Retina (tissue), 1 donor: ENCODE data around the gene AMPH.
A peak's percentile ranks its signal among the peaks of the same experiment; 100 is the strongest.
"Not testable (repeated sequence)": the region's sequence is repeated elsewhere in the genome, so short reads cannot be mapped to it uniquely, and the experiment has no call there.

Source experiments
- DNase-seq: peaks from one replicate; pipeline ENCODE4 v3.0.0-alpha.2; 2016

AMPH gene

DNA sequence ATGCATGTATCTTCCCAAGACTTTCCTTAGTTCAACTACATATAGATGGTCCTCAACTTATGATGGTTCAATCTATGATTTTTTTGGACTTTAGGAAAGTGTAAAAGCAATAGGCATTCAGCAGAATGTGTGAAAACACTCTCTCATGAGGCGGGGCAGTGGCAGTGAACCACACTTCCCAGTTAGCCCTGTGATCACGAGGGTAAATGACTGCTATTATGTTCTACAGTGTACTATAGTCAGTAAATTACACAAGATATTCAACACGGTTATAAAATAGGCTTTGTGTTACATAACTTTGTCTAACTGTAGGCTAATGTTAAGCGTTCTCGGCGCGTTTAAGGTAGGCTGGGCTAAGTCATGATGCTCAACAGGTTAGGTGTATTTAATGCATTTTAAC, 169.3 kb downstream of the AMPH start:
- DNase-seq = no peak

DNA sequence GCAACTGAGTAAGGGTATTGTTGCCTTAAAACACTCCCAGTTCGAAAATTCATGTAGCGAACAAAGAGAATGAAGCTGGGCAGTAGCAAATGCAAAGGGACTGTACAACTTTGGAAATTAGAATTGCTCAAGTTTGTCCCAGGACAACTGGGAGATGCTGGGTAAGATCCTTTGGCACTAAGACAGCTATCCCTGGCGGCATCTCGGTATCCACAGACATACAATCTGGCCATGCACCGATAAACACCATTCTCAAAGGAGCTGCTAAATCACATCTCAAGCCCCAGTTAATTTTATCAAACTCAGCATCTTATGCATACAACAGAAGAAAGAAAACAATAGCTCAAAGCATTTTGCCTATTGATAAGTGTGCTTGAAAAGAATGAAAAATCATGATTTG, 177.3 kb downstream of the AMPH start:
- no peak for DNase-seq

DNA sequence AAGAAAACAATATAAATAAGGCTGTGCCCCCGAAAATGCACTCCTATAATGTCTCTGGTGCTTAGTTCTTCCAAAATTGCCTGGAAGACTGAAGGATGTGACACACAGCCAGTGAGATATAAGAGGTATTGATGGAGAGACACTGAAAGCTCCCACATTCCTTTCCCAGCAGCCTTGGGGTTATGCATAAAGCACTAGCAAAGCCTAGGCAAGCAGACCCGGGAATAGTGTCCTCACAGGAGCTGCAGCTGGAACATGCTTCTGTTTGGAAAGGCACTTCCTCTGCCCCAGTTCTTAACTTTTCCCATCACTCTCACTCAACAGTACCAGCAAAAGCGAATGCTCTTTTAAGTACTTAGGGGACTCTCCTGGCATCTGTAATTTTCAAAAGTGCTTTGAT, 178.0 kb downstream of the AMPH start:
- DNase-seq = no peak

DNA sequence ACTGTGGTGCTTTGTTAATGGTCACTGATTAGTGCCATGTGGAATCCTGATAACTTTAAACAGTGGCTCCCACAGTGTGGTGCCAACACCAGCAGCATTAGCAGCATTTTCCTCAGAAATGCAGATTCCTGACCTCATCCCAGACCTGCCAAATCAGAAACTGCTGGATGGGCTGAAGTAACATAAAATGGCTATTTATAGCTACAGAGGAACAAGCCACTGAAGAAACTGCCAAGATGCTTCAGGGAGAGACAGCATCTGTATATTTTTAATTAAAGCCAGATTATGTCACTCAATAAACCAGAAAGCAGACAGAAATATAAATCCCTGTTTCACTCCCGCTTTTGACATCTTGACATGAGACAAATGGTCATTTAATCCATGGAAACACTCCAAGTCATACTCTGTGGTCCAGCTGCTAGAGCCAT, 178.5 kb downstream of the AMPH start:
- no peak for DNase-seq

DNA sequence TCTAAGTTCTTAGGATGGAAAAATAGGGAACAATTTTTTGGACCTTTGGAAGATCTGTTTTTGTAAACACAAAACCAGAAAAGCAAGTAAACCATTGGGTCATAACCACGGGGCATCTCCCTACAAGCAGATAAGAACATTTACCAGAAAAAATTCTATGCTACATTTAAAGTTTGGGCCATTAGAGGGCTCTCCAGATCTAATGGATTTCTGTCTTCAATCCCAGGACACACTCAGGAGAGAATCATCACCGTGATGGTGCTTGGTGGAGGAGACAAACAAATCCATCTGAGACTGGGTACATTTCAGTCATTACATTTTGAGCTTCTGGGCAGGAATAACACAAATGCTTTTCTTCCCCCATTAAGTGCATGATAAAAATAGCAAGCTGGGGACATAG, 179.3 kb downstream of the AMPH start:
- DNase-seq = peak; percentile 14

DNA sequence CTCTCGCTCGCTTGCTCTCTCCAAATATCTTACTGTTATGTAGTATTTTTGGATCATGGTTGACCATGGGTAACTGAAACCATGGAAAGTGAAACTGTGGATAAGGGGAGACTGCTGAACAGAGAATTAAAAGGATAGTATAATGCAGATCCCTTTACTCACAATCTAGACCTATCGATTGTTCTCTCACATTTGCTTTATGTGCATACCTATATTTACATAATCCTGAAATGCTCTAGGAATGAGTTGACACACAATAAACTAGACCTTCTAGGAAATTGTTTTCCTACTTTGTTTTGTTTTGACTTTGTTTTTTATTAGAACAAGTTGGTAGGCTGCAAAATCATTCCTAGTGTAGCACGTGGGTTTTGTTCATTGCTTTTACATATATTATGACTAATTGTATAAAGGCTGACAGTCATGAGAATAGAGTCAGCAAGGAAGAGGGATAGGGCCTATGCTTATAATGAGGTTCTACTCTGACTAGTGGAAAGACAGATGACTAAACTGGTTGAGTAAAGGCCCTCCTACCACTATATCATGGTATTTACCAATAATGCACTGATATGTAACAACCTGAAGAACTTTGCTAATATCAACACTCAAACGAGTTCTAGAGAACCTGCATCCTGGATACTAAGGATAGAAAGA, 182.5 kb downstream of the AMPH start:
- no peak for DNase-seq

DNA sequence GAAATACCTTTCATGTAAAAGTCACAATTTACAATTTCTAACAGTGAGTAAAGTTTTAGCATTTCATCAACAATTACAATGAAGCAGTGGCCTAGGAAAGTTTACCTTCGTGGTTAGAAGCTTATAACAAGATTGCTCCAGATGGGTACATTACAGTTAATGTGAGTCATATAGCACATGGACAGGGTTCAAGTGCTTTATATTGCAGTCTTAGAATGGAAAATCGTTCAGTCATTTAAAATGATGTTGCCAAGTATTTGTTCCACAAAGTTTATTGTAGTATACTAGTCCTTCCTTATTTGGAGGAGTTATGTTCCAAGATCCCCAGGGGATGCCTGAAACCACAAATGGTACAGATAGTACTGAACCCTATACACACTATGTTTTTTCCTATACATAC, 183.1 kb downstream of the AMPH start:
- no peak for DNase-seq

DNA sequence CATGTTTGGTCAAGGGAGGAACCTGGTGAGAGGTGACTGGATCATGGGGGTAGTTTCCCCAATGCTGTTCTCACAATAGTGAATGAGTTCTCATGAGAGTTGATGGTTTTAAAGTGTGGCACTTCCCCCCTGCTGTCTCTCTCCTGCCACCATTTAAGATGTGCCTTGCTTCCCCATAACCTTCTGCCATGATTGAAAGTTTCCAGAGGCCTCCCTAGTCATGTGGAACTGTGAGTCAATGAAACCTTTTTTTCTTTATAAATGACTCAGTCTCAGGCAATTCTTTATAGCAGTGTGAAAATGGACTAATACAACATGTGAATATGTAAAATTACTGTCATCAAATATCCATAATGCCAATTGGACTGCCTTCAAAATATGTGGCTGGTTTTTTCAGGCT, 192.2 kb downstream of the AMPH start:
- DNase-seq = no peak

DNA sequence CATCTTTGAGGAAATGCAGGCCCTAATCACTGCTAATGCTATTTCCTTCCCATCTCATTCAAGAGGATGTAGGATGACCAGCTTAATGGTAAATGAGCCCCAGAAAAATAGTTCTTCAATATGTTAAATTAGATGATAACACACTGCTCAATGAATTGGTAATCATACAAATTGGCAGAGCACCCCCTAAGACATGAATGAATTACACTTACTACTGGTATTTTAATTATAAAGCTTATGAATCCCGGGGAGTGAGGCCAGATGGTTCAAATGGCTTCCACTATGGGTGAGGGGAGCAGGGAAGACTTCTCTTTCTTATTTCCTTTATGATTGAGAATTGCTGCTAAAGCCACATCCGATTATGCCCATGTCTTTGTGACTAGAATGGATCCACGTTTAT, 198.5 kb downstream of the AMPH start:
- DNase-seq = no peak

DNA sequence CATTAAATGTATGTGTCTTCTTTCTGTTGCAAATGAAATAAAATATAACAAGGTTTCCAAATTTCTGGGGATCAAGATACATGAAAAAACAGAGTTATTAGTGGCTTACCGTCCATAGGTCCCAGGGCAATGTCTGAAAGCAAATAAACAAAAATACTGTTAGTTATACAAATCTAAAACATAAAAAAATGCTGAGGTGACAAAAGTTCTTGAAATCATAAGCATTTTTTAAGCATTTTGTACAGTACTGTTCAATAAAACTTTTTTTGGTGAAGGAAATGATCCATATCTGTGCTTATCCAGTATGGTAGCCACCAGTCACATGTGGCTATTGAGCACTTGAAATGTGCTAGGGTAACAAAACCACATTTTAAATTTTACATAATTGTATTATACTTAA, 199.1 kb downstream of the AMPH start:
- no peak for DNase-seq

DNA sequence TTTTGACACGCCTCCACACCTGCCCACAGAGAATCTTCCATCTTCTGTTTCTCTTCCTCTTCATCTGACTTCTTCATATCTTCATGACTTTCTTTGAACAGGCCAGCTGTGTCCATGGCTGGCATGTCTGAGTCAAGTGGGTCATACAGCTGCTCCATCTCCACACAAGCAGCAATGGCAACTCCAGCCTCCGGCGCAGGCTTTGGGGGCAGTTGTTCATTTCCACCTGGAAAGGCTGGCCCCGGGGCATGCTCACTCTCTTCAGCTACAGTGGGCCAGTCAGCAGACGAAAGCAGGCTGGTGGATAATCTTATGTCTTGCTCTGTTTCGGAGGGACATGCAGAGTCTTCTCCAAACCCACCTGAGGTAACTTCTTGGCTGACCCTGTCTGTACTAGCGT, 202.1 kb downstream of the AMPH start:
- no peak for DNase-seq

DNA sequence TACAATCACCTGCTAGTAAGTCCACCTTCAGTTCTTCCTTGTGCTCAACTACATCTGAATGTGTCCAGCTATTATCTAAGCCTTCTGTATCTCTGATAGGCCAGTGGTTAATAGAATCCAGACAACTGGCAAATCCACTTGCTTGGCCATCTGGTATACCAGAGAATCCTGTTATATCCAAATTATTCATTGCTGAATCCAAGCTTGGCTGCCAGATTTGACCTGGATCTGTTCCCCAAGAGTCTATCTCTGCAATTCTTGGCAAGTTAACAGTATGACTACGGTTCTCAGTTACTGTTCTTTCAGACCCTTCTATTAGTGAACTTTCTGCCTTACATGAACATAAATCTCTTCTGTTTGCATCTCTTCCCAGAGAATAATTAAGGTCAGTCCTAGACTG, 203.1 kb downstream of the AMPH start:
- no peak for DNase-seq

DNA sequence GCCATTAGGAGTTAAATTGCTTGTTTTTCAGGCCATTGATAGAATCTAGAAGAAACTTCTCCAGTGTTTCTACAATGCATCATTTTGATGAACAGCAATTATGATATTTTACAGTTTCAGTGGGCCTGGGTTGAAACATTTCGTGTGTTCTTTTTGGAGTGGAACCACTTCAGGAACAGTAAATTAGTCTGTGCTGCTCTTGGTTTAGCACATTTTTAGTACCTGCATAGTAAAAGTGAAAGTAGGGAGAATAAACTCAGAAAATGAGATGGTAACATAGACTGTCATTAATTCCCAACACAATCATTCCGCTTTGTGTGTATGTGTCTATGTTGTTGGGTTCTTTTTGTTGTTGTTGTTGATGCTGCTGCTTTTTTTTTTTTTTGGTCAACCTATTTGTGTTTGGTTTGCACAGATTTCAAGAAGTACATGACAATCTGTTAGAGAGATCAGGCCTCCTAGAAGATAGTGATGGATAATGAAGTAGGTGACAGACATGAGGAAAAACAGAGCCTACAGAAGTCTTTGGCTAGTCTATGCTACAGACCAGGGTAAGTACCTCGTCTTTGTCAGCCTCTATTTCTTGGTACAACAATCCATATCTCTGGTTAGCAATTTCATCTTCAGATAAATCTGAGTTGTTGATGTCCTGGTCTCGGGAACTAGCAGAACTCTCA, 203.8 kb downstream of the AMPH start:
- DNase-seq = no peak

DNA sequence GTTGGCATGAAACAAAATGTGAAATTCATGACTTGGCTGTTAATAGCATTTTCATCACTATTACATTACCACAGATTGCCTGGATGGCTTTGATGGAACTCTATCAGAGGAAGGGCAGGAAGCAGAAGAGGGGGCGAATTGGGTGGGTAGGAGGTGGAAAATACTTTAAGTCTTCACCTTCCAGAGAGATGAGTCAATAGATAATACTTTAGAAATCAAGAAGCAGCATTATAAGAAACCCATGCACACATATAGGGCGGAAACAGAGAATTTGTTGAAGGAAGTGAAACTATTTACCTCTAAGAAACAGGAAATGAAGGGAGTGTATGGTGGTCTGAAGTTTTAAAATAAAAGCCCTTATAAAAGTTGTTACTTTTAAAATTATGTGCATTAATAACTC, 205.7 kb downstream of the AMPH start:
- DNase-seq = no peak

DNA sequence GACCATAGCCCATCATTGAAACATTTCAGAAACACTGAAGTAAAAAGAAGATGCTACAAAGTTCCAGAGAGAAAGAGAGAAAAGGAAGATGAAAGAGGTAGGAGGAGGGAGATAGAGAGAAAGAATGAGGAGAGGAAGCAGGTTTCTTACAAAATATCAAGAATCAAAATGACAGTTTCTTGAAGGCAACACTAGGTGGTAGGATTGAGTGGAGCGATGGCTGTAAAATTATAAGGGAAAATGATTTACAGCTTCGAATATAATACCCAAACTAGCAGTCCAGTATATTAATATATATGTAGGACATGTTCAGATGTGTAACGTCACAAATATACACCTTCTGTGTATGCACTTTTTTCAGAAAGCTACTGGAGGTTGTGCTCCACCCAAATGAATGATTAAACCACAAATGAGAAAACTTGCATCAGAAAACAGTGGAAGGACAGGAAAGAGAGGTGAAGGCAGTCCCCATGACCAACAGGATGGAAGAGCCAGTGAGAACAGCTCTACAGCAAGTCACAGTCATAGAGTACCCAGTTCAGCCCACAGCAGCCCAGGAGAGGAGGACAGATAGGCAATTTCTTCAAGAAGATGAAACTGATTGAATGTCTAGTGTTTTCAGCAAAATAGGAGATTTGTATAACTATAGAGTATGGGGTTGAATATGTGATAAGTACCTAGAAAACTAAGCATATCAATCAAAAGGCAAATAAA, 206.3 kb downstream of the AMPH start:
- DNase-seq = no peak

DNA sequence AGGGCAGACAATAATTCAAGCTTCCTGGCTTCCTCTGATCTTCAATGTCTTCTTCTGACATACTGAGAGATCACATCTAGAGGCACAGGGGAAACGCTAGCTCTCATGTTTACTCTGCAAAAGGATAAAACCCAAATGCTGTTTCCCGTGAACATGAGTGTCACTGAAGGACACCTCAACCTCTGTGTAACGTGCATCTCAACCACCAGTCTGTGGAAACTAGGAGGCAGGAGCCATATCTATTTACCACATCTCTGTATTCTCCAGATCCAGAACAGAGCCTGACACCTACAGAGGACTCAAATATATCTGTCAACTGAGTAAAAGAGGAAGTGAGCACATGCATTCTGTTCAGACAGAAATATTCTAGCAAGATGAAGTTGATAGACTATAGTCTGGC, 217.4 kb downstream of the AMPH start:
- DNase-seq = no peak

DNA sequence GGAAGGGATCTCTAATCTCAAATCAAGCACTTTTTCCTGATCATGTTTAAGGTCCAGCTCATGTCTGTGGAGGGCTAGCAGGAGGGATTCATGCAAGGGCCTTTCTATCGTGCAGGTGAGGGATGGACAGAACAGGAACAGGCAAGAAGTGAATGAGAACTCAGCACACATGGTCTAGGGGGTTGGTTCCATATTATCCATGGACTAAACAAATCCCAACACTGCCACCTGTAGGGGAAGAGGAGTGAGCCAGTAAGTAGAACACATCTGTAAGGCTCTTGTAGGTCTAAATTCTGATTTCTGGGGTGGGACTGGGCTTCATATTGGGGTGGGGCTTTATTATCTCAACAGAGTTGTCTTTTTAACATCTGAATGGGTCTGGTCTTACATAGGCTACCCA, 219.8 kb downstream of the AMPH start:
- DNase-seq = no peak

DNA sequence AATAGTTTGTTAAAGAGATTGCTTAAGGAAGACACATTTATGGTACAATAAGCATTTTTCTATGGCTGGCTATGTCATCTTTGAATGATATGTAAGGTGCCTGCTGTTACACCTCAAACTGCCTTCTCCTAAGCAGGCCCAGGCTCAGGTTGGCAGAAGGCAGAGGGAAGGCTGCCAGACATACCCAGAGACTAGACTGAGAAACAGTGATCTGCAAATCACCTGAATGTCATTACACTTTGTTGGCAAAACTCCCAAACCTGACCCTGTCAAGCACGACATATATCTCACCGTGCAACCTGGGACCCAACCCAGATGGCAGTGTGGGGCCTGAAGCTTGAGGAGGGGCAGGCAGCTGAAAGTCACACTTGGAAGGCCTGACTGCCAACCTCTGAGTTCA, 221.1 kb downstream of the AMPH start:
- no peak for DNase-seq

DNA sequence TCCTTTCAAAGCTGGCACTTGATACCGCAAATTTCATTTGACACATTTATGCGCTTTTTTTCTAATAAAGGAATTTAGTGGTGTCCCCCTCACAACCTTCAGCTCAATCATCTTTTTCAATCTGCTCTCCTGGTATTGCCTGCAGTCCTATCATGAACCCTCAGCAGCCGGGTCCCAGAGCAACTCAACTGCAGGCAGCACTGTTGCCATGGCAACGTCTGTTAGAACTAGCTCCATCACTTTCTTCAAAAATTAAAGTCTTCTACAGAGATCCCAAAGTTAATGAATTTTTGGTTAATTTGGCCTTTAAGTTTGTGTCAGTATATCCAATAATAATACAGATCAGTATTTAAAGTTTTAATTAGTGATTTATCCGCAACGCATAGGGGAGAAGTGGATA, 221.6 kb downstream of the AMPH start:
- DNase-seq = no peak

DNA sequence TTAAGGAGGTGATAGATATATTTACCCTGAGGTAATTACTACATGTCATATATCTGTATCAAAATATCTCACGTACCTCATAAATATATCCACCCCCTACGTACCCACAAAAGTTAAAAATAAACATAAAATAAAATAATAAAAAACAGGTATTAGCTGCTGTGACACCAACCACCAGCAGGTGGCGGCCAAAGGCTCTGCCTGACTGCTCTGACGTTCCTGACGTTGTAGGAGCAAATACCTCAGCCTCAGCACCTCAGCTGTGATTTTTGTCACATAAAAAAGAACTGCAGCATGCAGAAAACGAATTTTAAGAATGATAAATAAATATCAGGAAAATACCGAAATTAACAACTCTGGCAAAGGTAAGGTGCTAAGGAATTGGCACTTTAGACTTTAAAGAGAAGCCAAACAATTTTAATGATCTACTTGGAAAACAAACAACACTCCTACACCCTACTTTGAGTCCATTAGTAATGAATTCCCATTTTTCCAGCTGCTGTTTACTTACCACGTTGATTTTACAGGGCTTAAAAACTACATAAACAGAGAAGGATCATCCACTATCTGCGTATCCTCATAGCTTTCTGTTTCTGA, 232.3 kb downstream of the AMPH start:
- DNase-seq = peak; percentile 58

DNA sequence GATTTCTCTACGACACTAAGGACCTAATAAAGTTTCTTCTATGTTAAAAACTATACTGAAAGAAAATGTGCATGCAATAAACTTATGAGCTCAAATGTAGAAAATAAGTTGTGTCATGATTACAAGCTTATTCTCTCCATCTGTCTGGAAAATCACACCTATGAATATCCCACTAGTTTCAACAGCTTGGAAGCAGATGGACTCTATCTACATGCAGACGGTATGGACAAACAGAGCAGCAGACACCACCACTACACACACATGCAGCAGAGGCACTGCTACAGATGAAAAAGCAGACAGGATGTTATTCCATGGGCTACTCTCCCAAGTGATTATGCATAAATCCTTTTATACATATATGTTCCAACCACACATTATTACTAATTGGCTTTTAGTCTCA, 234.3 kb downstream of the AMPH start:
- DNase-seq = no peak

DNA sequence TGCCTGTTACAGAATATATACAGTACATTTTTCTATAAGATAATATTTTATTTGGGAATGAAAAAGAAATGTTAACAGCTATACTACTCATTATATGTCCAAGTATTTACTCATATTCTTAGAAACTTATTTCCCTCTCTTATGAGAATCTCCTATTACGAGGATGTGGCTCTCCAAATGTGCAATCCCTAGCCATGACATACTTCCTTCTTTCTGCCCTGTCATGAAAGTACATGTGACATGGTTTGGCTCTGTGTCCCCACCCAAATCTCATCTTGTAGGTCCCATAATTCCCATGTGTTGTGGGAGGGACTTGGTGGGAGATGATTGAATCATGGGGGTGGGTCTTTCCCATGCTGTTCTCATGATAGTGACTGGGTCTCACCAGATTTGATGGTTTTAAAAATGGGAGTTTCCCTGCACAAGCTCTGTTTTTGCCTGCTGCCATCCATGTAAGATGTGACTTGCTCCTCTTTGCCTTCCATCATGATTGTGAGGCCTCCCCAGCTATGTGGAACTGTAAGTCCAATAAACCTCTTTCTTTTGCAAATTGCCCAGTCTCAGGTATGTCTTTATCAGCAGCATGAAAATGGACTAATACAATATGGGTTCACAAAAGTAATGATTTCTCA, 235.1 kb downstream of the AMPH start:
- DNase-seq = not testable (repeated sequence)

DNA sequence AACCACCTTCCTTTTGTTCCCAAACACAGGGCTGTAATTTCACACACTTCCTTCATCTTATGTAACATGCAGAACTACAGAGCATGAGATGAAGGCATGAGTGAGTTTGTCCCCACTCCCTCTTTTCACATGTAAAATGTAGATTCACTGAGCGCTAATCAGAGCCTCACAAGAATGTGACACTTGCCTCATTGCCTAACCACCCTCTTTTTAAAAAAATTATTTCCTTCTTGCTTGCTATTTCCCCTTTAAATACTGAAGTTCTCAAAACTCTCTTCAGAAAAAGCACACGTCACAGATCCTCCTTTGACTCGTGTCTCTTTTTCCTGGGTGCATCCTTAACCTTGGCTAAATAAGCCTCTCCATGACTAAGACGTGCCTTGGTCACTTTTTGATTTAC, 236.5 kb downstream of the AMPH start:
- DNase-seq = no peak

DNA sequence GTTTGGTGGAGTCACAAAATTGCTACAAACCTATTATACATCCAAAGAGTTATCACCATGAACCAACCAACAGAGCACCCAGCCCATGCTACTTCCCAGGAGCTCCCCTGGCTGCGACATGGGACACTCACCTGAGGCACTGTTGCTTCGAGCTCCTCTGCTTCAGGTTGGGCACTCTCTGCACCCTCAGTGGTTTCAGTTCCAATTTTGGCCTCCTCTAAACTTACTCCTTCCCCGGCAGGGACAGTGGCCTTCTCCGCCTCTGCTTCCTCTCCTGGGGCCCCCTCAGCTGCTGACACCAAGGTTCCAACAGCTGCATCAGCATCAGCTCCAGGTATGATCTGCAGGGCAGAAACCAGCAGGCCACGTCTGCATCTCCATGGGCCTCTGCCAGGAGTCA, 237.3 kb downstream of the AMPH start:
- no peak for DNase-seq
